Nephron (organoid): ENCODE data around the gene NTRK3.

Source experiments
- H3K27ac Mint-ChIP-seq, 3 experiments: 2 replicates each; pipeline ENCODE4 v1.8.0; 2020; ENCODE audit warnings: mixed read lengths in 3 of 3, mild to moderate bottlenecking in 2 of 3, moderate library complexity in 1 of 3
- H3K27me3 Mint-ChIP-seq: 2 replicates; pipeline ENCODE4 v1.8.0; 2021; ENCODE audit warnings: low read depth, mild to moderate bottlenecking, moderate library complexity, mixed read lengths
- H3K36me3 Mint-ChIP-seq: 2 replicates; pipeline ENCODE4 v1.8.0; 2020; ENCODE audit warnings: low read depth, mixed read lengths
- H3K4me1 Mint-ChIP-seq: 2 replicates; pipeline ENCODE4 v1.8.0; 2020; ENCODE audit warnings: mixed read lengths
- H3K4me3 Mint-ChIP-seq, 3 experiments: 2 replicates each; pipeline ENCODE4 v1.8.0; 2020; ENCODE audit warnings: mild to moderate bottlenecking in 3 of 3, mixed read lengths in 3 of 3, moderate library complexity in 2 of 3
- H3K9me3 Mint-ChIP-seq: 2 replicates; pipeline ENCODE4 v1.8.0; 2020; ENCODE audit warnings: mixed read lengths
- TF ChIP-seq, protein P1 (sequence below), 3 experiments: fragments of 200-600 bp; sonication (generic); IDR thresholded peaks; one replicate each; pipeline ENCODE4 v1.5.0; 2021; ENCODE audit warnings: antibody characterized with exemption in 3 of 3; ENCODE audit not compliant: unreplicated experiment in 3 of 3

The NTRK3 gene

DNA sequence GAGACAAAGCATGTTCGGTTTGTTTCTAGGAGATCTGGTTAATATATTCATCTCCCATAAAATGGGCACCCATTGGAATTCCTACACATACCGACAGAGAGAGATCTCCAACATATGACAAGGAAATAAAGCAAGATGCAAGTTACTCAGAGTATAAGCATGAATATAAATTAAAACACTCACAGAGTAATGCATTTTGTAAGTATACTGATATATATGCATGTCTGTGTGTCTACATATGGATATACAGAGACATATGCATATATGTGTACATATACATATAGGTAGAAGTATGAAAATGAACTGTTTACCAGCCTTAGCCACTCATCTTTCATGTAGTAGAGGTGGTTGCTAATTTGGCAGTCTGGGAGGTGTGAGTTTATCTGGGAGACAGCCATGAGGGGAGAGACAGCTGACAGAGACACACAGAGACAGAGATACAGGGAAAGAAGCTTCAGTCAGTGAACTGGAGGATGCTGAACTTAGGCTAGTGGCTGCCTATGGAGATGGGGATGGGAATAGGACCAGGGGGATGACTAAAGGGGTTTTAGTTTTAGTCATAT, 134.5 kb downstream of the NTRK3 start:
- no peak overlapping the region for H3K27ac Mint-ChIP-seq

DNA sequence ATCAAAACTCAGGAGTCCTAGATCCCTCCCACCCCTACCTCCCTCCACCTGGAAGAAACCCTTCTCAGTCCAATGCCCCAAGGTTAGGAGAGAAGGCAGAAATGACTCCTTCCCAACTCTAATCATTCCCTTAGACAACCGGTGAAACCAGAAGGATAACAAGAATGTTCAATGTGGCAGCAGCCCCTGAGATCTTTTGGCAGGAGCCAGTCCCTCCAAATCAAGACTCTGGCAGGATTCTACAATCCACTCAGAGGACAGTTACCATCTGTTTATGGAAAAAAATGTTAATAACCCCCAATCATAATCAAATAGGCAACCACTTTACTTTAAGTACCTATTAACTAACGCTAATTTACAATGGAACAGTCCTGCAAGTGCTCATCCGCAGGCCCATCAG, 136.5 kb downstream of the NTRK3 start:
- TF ChIP-seq, protein P1, sequence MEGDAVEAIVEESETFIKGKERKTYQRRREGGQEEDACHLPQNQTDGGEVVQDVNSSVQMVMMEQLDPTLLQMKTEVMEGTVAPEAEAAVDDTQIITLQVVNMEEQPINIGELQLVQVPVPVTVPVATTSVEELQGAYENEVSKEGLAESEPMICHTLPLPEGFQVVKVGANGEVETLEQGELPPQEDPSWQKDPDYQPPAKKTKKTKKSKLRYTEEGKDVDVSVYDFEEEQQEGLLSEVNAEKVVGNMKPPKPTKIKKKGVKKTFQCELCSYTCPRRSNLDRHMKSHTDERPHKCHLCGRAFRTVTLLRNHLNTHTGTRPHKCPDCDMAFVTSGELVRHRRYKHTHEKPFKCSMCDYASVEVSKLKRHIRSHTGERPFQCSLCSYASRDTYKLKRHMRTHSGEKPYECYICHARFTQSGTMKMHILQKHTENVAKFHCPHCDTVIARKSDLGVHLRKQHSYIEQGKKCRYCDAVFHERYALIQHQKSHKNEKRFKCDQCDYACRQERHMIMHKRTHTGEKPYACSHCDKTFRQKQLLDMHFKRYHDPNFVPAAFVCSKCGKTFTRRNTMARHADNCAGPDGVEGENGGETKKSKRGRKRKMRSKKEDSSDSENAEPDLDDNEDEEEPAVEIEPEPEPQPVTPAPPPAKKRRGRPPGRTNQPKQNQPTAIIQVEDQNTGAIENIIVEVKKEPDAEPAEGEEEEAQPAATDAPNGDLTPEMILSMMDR (IDR thresholded peaks at IDR 0.05; ENCODE audit: unreplicated experiment in 3 of 3), result no peak
- H3K4me3 Mint-ChIP-seq, result no peak overlapping the region
- peaks cover under 1% of the 10 kb centered on the region for H3K9me3 Mint-ChIP-seq
- peaks cover 13% of the 10 kb centered on the region for H3K27me3 Mint-ChIP-seq
- no peak overlapping the region for H3K27ac Mint-ChIP-seq
- H3K4me1 Mint-ChIP-seq, result peaks cover 6% of the 10 kb centered on the region
- H3K36me3 Mint-ChIP-seq, result no peaks in the 10 kb centered on the region

More for the DNA sequence above, 134.5 kb downstream of the NTRK3 start:
- H3K27me3 Mint-ChIP-seq, result peaks cover 13% of the 10 kb centered on the region
- H3K36me3 Mint-ChIP-seq, result no peaks in the 10 kb centered on the region
- no peak overlapping the region for H3K4me3 Mint-ChIP-seq
- peaks cover 3% of the 10 kb centered on the region for H3K9me3 Mint-ChIP-seq
- H3K4me1 Mint-ChIP-seq, result peaks cover 13% of the 10 kb centered on the region
- TF ChIP-seq, protein P1 (IDR thresholded peaks at IDR 0.05; ENCODE audit: unreplicated experiment in 3 of 3), result no peak

DNA sequence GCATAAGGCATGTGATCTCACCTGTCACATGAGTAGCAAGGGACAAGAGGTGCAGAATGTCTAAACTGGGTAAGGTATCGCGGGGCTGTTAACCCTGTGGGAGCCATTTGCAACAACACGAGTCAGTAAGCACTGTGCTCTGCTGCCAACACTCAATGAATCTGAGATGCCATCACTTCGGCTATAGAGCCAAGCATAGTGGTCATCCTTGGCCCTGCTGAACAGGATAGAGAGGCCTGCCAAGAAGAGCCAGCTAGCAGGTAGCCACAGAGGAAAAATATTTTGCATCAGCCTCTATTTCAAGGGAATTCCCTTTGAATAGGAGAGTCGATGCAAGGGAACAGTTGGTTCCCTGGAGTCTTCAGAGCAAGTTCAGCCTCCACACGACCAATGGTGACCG, 137.8 kb downstream of the NTRK3 start:
- no peaks in the 10 kb centered on the region for H3K9me3 Mint-ChIP-seq
- H3K4me1 Mint-ChIP-seq, result peaks cover 6% of the 10 kb centered on the region
- H3K4me3 Mint-ChIP-seq, result no peak overlapping the region
- no peak overlapping the region for H3K27ac Mint-ChIP-seq
- peaks cover 15% of the 10 kb centered on the region for H3K27me3 Mint-ChIP-seq
- H3K36me3 Mint-ChIP-seq, result no peaks in the 10 kb centered on the region
- TF ChIP-seq, protein P1 (IDR thresholded peaks at IDR 0.05; ENCODE audit: unreplicated experiment in 3 of 3), result no peak

DNA sequence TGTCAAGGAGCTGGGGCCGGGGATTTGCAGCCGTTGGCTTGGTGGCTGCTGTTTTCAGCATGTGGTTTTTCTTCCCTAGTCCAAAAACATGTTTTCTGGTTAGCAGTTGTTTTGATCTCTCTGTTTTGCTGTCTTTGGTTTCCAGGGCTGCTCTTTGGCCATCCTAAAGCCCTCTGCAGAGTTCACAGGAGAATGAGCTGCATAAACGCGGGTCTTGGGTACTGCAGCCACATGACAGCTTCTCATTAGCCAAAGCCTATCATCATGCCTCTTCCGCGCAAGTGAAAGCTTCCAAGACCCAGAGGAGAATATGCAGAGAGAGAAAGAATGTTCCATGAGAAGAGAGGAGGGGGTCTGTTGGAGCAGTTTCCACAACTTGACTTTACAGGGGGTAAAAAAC, 138.5 kb downstream of the NTRK3 start:
- H3K27ac Mint-ChIP-seq, result no peak overlapping the region
- H3K9me3 Mint-ChIP-seq, result no peaks in the 10 kb centered on the region
- no peaks in the 10 kb centered on the region for H3K36me3 Mint-ChIP-seq
- TF ChIP-seq, protein P1 (IDR thresholded peaks at IDR 0.05; ENCODE audit: unreplicated experiment in 3 of 3), result no peak
- peaks cover 6% of the 10 kb centered on the region for H3K4me1 Mint-ChIP-seq
- H3K4me3 Mint-ChIP-seq, result no peak overlapping the region
- peaks cover 16% of the 10 kb centered on the region for H3K27me3 Mint-ChIP-seq

DNA sequence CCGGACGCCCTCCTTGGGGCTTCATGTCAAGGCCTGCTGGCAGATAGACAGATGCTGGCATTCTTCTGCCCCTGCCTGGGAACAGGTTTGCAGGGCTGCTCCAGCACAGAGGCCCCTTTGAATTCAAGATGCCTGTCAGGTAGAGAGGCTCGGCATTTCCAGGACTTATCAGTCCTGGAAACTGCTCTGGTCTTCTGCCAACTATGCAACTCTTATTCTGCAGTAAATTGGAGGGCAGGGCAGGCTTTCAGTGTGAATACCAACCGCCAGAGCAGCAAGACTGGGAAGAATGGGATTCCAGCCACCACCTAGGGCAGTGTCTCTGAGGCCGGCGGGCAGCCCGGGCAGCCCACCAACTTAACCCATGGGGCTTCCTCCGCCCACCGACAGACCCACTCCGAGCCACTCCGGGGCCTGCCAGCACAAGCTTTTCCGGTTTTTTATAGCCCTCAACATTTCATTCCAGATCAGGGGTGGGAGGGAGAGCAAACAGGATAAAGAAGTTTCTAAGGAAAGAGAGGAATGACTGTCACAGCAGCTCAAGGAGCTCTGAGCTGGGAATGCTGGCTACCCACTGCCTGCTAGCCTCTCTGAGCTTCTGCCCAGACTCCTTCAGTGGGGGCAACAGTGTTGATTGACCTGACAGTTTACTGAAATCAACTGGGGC, 140.9 kb downstream of the NTRK3 start:
- no peaks in the 10 kb centered on the region for H3K9me3 Mint-ChIP-seq
- peak overlapping the region; percentile 48 to 66 (median 50) for H3K27ac Mint-ChIP-seq
- peaks cover 22% of the 10 kb centered on the region for H3K27me3 Mint-ChIP-seq
- no peak overlapping the region for H3K4me3 Mint-ChIP-seq
- TF ChIP-seq, protein P1 (IDR thresholded peaks at IDR 0.05; ENCODE audit: unreplicated experiment in 3 of 3), result no peak
- no peaks in the 10 kb centered on the region for H3K36me3 Mint-ChIP-seq
- H3K4me1 Mint-ChIP-seq, result peaks cover 6% of the 10 kb centered on the region
